ENCODE data around the gene CD63.

DNA sequence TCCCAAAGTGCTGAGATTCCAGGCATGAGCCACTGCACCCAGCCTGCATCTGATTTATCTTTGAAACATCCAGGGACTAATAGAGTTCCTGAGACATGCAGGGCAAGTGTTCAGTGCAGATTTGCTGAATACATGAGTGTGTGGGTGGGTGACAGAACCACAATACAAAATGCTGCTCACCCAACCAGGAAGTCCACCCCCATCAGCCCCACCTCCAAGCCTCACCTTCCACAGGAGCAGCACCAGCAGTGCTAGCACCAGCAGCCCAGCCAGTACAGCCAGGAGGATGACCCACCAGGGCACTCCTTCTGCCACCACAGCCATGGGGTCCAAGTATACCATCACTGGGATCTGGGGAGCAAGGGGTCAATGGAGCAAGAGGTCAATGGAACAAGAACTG, 41.1 kb downstream of the CD63 start:
- TF ChIP-seq POLR2A (IDR thresholded peaks at IDR 0.05): no peak
- TF ChIP-seq, protein P1, sequence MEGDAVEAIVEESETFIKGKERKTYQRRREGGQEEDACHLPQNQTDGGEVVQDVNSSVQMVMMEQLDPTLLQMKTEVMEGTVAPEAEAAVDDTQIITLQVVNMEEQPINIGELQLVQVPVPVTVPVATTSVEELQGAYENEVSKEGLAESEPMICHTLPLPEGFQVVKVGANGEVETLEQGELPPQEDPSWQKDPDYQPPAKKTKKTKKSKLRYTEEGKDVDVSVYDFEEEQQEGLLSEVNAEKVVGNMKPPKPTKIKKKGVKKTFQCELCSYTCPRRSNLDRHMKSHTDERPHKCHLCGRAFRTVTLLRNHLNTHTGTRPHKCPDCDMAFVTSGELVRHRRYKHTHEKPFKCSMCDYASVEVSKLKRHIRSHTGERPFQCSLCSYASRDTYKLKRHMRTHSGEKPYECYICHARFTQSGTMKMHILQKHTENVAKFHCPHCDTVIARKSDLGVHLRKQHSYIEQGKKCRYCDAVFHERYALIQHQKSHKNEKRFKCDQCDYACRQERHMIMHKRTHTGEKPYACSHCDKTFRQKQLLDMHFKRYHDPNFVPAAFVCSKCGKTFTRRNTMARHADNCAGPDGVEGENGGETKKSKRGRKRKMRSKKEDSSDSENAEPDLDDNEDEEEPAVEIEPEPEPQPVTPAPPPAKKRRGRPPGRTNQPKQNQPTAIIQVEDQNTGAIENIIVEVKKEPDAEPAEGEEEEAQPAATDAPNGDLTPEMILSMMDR (IDR thresholded peaks at IDR 0.05): no peak

All from thyroid gland (tissue), 4 donors.